NT2/D1 (cell line): ENCODE results near the gene IPP.
A peak's percentile ranks its signal among the peaks of the same experiment; 100 is the strongest.

Source experiments
- DNase-seq: peaks from one replicate; pipeline ENCODE4 v3.0.0-alpha.2; 2011; ENCODE audit warnings: low read depth, low spot score
- H3K27me3 ChIP-seq: 2 replicates; pipeline ENCODE4 v1.6.0; 2011; ENCODE audit warnings: mild to moderate bottlenecking; ENCODE audit not compliant: insufficient read length, insufficient read depth
- H3K36me3 ChIP-seq: 2 replicates; pipeline ENCODE4 v1.6.1; 2011; ENCODE audit warnings: mild to moderate bottlenecking, low read length, mixed read lengths; ENCODE audit not compliant: insufficient read depth, insufficient read length
- H3K4me1 ChIP-seq: 2 replicates; pipeline ENCODE4 v1.5.1; 2011; ENCODE audit not compliant: insufficient read depth, insufficient read length
- H3K4me3 ChIP-seq: 2 replicates; pipeline ENCODE4 v1.5.1; 2011; ENCODE audit warnings: low read depth; ENCODE audit not compliant: insufficient read length
- H3K9ac ChIP-seq: 2 replicates; pipeline ENCODE4 v1.6.0; 2011; ENCODE audit warnings: low read depth; ENCODE audit not compliant: insufficient read length
- H3K9me3 ChIP-seq: 2 replicates; pipeline ENCODE4 v1.5.1; 2011; ENCODE audit warnings: mild to moderate bottlenecking, low read length; ENCODE audit not compliant: insufficient read depth
- SUZ12 ChIP-seq: IDR thresholded peaks from 2 replicates; pipeline ENCODE4 v1.6.1; 2011; ENCODE audit not compliant: insufficient read length, insufficient read depth; ENCODE audit errors: extremely low read depth
- YY1 ChIP-seq: IDR thresholded peaks from 2 replicates; pipeline ENCODE4 v1.6.1; 2011; ENCODE audit not compliant: insufficient read length, insufficient read depth
- ZNF274 ChIP-seq: IDR thresholded peaks from 2 replicates; pipeline ENCODE4 v1.6.1; 2011; ENCODE audit warnings: mild to moderate bottlenecking, low read depth, low read length

IPP gene

DNA sequence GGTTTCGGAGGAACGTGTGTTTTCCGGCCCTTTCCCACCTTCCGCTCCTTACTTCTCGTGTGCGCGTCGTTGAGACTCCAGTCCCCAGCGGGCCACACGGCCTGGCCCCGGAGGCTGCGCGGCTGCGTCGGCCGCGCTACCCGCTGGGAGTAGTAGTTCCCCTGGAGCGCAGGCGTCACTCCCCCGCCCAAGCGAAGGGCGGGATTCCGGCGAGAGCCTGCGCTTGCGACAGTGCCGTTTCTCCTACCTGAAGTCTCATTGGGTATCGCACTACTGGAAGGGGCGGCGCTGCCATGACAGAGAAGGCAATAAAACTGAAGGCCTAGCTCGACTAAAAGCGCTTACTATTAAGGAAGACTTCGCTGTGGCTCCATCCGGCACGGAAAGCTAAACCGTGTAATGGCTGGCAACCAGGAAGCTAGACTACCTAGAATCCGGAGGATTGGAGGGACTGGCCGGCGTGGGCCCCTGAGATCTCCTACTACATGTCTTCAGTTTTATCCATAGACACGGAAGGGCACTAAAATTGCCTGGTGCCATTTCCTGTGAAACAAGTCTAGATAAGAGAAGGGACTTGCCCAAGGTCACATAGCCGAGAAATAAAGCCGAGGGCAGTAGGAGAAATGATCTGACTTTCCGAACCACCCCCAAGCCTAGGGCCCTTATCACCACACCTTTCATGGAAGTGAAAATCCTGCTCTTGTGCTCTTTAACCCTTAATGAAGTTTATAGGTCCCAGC is 63.3 kb downstream of the IPP start:
- TF ChIP-seq YY1 (peak; percentile 50), ZNF274 (no peak)
- no peaks in the 10 kb centered on the region for H3K27me3 ChIP-seq
- peak overlapping the region; percentile 98 for H3K4me3 ChIP-seq
- H3K9me3 ChIP-seq, result no peaks in the 10 kb centered on the region
- peak; percentile 99 for DNase-seq
- peak overlapping the region; percentile 98 for H3K9ac ChIP-seq
- H3K36me3 ChIP-seq, result peaks cover 31% of the 10 kb centered on the region
- no peaks in the 10 kb centered on the region for H3K4me1 ChIP-seq

DNA sequence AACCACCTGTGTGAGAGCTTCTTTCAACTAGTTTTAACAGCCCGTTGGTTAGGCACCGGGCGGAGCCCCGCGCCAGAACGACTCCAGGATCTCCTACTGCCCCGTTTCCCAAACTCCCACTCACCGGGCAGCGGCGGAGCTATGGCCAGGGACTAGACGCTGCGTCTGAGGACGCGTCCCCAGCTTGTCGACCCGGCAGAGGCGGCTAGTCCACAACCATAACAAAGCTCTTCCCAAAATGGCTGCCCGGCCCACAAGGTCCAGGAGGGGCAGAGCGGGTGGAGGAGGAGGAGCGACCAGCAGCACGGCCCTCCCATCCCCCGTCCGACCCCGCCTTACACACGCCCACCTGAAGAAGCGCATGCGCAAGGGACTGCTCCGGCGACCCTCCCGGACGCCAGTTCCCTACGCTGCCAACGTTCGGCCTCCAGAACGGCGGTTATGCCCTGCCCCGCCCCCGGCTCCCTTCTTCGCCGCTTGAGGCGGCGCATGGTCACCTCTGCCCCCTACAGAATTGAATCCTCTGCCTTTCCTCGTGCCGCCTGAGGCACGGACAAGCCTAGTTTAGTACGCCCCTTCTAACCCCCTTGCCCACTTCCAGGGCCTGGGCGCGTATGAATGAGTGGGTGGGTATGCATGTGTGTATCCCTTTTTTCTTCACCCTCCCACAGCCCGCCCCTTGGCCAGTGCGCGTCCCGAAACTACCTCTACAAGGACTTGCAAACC is 64.0 kb downstream of the IPP start, which contains the start of gene GPBP1L1:
GPBP1L1 (minus strand) TSS at position 246 of the 726 bp plus-strand sequence. CDS start 27,446 bp downstream, outside the sequence.
- Histone ChIP-seq H3K36me3 (peaks cover 25% of the 10 kb centered on the region), H3K9ac (peak within 1 kb of the TSS; percentile 98), H3K9me3 (no peaks in the 10 kb centered on the region), H3K27me3 (no peaks in the 10 kb centered on the region), H3K4me3 (peak within 1 kb of the TSS; percentile 98), H3K4me1 (no peaks in the 10 kb centered on the region)
- TF ChIP-seq YY1 (peak; percentile 87), ZNF274 (no peak)
- DNase-seq, result peak; percentile 98

DNA sequence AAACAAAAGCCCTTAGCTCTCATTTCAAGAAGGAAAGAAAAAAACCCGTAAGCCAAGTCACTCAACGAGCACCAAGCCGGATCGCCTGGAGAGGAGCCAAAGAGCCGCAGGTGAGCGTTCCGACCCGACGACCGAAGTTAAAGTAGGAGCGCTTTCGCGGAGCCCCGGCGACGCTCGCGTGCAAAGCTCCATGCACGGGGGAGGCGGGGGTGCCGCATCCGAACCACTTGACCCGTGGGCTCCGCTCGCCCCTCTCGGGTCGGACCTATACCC is 64.5 kb downstream of the IPP start:
- TF ChIP-seq SUZ12 (no peak), YY1 (no peak), ZNF274 (no peak)
- Histone ChIP-seq H3K9ac (peak overlapping the region; percentile 98), H3K9me3 (no peaks in the 10 kb centered on the region), H3K4me1 (no peaks in the 10 kb centered on the region), H3K36me3 (peaks cover 20% of the 10 kb centered on the region), H3K27me3 (no peaks in the 10 kb centered on the region), H3K4me3 (peak overlapping the region; percentile 98)
- peak; percentile 68 for DNase-seq

DNA sequence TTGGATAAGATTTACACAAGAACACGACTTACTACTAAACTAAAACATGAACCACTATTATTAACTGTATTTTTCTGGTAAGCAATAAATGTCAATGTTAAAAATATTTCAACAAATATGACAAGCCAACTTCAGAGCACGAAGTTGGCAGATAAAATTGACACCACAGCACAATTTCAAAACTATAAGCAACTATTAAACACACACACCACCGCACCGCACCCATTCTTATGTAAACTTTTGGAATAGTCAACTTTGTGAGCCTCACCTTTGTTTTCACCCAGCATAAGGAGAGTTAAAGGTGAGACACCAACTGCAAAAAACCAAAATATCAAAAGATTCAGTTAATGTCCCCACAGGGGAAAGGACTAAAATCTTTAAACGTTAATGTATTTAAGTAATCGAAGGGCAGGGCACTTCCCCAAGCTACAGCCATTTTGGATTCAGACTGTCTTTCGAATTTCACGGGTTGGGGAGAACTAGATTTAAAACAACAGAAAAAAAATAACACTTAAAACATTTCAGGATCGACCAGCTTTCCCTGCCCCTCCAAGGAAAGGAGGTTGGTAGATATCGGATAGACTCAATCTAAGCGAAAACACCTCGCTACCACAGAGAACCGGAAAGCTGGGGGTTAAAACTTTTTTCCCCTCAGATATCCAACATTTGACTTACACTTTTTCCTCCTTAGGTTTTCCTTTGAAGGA is 65.0 kb downstream of the IPP start:
- no peak for DNase-seq
- no peaks in the 10 kb centered on the region for H3K27me3 ChIP-seq
- no peaks in the 10 kb centered on the region for H3K4me1 ChIP-seq
- no peaks in the 10 kb centered on the region for H3K9me3 ChIP-seq
- H3K4me3 ChIP-seq, result peak overlapping the region; percentile 98
- H3K36me3 ChIP-seq, result peaks cover 15% of the 10 kb centered on the region
- peak overlapping the region; percentile 98 for H3K9ac ChIP-seq
- TF ChIP-seq ZNF274, result no peak
- peak; percentile 18 for TF ChIP-seq YY1
- no peak for TF ChIP-seq SUZ12

DNA sequence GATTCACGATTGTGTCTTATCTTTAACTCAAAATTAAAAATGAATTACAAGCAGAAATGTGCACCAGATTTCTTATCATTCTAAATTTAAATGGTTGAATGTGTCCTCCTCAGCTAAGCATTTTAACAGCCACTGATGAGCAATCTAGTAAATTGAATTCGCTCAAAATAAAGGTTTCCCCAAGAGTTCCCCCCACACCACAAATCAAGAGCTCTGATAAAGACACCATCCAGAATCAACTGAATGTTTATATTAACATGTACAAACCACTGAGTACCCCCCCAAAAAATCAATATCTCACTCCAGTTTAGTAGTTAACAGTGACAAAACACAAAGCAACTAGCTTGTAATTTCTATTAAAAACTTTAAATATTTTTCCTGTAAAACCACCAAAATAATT is 66.1 kb downstream of the IPP start:
- Histone ChIP-seq H3K27me3 (no peaks in the 10 kb centered on the region), H3K9ac (no peak overlapping the region), H3K4me3 (no peak overlapping the region)

DNA sequence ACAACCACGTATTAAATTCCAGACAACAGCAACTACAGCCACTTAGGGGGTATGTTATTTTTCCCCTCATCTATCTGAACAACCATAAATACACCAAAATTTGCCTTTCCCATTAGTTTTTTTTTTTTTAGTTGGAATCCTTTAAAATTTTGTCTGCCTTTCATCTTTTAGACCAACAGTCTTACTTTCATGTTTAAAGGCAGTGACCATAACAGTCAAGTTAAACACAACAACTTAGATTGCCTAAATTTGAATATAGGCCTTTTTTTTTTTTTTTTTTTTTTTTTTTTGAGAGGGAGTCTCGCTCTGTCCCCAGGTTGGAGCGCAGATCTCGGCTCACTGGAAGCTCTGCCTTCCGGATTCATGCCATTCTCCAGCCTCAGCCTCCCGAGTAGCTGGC is 67.5 kb downstream of the IPP start:
- Histone ChIP-seq H3K27me3 (no peaks in the 10 kb centered on the region), H3K36me3 (peaks cover 3% of the 10 kb centered on the region), H3K4me3 (no peak overlapping the region), H3K4me1 (no peaks in the 10 kb centered on the region), H3K9ac (no peak overlapping the region), H3K9me3 (no peaks in the 10 kb centered on the region)
- TF ChIP-seq SUZ12, result no peak
- TF ChIP-seq YY1, result no peak
- TF ChIP-seq ZNF274, result no peak
- DNase-seq, result no peak

More for the DNA sequence above, 66.1 kb downstream of the IPP start:
- DNase-seq, result no peak
- TF ChIP-seq YY1, result no peak
- TF ChIP-seq SUZ12, result no peak
- no peak for TF ChIP-seq ZNF274
- Histone ChIP-seq H3K4me1 (no peaks in the 10 kb centered on the region), H3K9me3 (no peaks in the 10 kb centered on the region), H3K36me3 (peaks cover 4% of the 10 kb centered on the region)

DNA sequence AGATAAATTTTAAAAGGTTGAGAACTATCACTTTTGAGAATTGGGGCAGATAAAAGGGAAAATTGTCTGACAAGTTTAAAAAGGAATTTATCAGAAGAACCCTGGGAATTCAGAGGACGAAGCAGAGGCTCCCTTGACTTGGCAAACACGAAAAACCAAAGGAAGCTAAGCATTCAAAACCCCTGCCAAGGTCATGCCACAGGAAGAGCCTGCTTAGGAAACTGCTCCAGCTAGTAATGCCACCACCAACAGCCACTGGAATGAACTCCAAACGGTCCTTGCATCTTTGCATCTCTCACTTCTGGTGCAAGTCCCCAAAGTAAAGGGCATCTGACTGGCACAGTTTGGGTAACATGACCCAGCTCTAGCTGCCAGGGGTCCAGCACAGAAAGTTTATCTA is 71.3 kb downstream of the IPP start:
- Histone ChIP-seq H3K4me1 (no peaks in the 10 kb centered on the region), H3K9me3 (no peaks in the 10 kb centered on the region), H3K9ac (no peak overlapping the region), H3K4me3 (no peak overlapping the region), H3K36me3 (peaks cover 7% of the 10 kb centered on the region), H3K27me3 (no peaks in the 10 kb centered on the region)
- no peak for DNase-seq
- TF ChIP-seq ZNF274 (no peak), SUZ12 (no peak), YY1 (no peak)
